HCT116 (cell line): ENCODE results near the gene KSR2.

Source experiments
- EZH2 ChIP-seq: fragments of 200-600 bp; sonication (generic); IDR thresholded peaks from 2 replicates; pipeline ENCODE4 v1.6.1; 2017; ENCODE audit warnings: antibody characterized with exemption, mixed run types
- POLR2AphosphoS5 ChIP-seq: IDR thresholded peaks from 2 replicates; pipeline ENCODE4 v1.6.1; 2011; ENCODE audit warnings: mild to moderate bottlenecking, low read depth, low read length, moderate library complexity
- ZNF274 ChIP-seq: fragments of 200-500 bp; sonication (Bioruptor generic); IDR thresholded peaks from 2 replicates; pipeline ENCODE4 v1.6.1; 2014; ENCODE audit warnings: mild to moderate bottlenecking, low read depth, low read length, inconsistent platforms
- TF ChIP-seq, protein P1 (sequence below), 3 experiments: fragments of 200-600 bp in 1 of 3; sonication (generic) in 1 of 3; IDR thresholded peaks in 2 of 3; conservative IDR thresholded peaks in 1 of 3; 2 replicates each; pipeline ENCODE4 v1.5.1; 2012 to 2017; ENCODE audit warnings: low read depth in 2 of 3, low read length in 2 of 3, antibody characterized with exemption in 1 of 3, borderline replicate concordance in 1 of 3, control low read depth in 1 of 3, mild to moderate bottlenecking in 1 of 3, mixed read lengths in 1 of 3, mixed run types in 1 of 3, moderate library complexity in 1 of 3; ENCODE audit not compliant: insufficient read depth in 1 of 3

DNA sequence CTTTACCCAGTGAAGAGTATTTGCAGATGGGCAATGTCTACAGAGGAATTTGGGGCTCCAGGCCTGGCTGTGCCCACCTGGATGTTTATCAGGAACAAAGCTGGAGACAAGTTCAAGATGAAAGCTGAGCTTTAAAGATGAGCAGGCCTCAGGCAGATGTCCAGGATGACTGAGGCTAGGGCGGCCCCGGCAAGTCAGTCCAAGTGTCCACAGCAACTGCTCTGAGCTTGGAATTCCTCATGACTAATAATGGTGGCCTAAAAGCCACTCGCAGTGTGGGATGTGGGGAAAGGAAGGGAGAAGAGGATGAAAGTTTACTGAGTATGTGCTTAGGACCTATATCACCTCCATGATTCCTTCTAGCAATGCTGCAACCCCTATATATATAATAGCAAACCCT is 479.1 kb downstream of the KSR2 start:
- no peak for TF ChIP-seq POLR2AphosphoS5
- no peak for TF ChIP-seq ZNF274
- TF ChIP-seq, protein P1, sequence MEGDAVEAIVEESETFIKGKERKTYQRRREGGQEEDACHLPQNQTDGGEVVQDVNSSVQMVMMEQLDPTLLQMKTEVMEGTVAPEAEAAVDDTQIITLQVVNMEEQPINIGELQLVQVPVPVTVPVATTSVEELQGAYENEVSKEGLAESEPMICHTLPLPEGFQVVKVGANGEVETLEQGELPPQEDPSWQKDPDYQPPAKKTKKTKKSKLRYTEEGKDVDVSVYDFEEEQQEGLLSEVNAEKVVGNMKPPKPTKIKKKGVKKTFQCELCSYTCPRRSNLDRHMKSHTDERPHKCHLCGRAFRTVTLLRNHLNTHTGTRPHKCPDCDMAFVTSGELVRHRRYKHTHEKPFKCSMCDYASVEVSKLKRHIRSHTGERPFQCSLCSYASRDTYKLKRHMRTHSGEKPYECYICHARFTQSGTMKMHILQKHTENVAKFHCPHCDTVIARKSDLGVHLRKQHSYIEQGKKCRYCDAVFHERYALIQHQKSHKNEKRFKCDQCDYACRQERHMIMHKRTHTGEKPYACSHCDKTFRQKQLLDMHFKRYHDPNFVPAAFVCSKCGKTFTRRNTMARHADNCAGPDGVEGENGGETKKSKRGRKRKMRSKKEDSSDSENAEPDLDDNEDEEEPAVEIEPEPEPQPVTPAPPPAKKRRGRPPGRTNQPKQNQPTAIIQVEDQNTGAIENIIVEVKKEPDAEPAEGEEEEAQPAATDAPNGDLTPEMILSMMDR (IDR thresholded peaks at IDR 0.05 in 2 of 3, conservative IDR thresholded peaks at IDR 0.05 in 1 of 3; ENCODE audit: borderline replicate concordance in 1 of 3, insufficient read depth in 1 of 3, low read depth in 2 of 3, low read length in 2 of 3): no peak
- no peak for TF ChIP-seq EZH2
